ENCODE measurements around the gene CACNA1I. TPM values are rescaled to one million over a fixed set of nuclear protein-coding genes. Genes with fewer than 3 reads are reported as not detected.

CACNA1I gene
- total RNA-seq, 1 donor from 2014 or later = 0.03 TPM

- intact Hi-C loops (cut with DNase I) = no loop called here
- no peak for DNase-seq (ENCODE audit: low spot score)
These were observed 21.8 kb downstream of the CACNA1I start for GRCh38 chr22:39592081-39593065.

DNA sequence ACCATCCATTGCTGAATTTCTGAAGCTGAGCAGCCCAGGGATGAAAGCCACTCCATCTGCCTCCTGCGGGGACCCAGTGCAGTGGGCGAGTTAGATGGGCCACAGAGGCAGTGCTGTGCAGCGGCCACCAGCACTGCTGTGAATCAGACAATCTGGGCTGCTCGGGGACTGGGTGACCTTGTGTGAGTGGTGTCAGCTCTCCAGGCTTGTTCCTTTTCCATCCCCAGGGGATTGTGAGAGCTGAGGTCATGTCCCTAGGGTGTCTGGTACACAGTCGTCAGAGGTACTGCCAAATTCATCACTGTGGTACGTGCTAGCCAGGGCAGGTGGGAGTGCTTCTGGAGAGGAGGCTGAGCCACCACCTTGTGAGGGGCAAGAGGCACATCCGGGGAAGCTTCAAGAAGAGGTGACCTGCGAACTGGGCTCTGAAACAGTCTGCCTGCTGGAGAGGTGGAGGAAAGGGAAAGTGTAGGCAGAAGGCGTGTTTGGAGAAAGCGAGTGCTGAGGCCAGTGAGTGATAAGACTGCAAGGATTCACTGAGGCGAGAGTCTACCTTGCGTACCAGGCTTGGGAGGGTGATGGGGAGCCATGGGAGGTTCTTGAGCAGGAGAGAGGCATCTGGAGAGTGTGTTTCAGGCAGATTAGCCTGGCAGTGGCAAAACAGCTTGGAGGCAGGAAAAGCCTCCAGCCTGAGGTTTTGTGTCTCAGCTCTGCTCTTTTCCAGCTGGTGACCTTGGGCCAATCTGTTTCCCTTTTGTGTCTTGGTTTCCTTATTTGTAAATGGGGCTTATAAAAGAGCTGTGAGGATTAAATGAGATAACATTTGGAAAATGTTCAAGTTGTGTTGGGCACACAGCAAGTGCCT is 22.7 kb downstream of the CACNA1I start:
- no peak for DNase-seq (ENCODE audit: low spot score)
- intact Hi-C loops (cut with DNase I) = no loop called here

DNA sequence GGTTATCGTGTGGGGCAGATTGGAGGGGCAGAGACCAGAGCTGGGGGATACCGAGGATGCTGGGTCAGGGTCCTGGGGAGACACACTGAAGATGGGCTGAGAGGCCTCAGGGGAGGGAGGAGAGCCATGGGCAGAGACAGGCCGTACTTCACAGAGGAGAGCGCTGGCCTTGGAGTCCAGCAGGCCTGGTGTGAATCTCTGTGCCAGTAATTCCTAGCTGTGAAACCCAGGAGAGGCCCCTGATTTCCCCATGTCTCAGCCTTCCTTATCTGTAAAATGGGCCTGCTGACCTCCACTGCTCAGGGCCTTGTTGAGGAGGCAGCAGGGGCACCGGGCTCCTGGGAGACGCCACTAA is 23.4 kb downstream of the CACNA1I start:
- intact Hi-C loops (cut with DNase I) = no loop called here

DNA sequence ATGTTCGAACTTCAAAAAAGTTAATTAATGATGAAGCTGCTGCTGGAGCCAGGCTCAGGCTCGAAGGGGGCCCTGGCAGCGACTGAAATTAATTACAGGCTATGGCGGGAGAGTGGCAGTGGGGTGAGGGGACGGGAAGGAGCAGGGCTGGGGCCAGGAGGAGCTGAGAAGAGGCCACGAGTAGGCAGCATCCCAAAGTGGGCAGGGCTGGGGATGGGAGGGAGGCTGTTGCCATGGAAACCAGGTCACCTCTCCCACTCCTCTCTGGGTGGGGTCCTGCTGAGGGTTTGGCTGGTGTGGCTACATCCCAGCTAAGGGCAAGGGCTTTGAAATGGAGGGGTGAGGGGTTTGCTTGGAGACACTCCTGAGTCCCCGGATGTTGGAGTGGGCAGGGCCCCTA is 23.9 kb downstream of the CACNA1I start:
- intact Hi-C loops (cut with DNase I) = no loop called here
- no peak for DNase-seq (ENCODE audit: low spot score)

More for the DNA sequence above, 23.4 kb downstream of the CACNA1I start:
- no peak for DNase-seq (ENCODE audit: low spot score)

GRCh38 chr22:39595622-39596172 is 25.1 kb downstream of the CACNA1I start:
- no peak for DNase-seq (ENCODE audit: low spot score)
- intact Hi-C loops (cut with DNase I) = no loop called here

DNA sequence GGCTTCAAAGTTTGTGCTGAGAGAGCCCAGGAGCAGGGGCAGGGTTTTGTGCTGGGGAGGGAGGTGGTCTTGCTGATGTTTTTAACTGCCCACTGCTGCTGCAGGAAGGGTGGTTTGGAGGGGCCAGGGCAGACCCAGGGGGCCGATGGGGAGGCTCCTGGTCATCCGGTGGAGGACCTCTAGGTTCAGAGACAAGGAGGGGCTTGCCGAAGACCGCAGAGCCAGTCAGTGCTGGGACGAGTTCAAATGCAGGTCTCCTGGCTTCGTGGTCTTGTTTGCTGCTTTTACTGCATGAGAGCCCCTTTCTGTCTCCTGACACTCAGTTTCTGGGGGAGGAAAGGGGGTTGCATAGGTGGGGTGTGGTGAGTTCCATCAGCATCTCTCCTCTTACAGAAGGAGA is 26.0 kb downstream of the CACNA1I start:
- DNase-seq (ENCODE audit: low spot score) = no peak
- intact Hi-C loops (cut with DNase I) = no loop called here

- intact Hi-C loops (cut with DNase I) = no loop called here
- DNase-seq (ENCODE audit: low spot score) = no peak
These were observed 26.8 kb downstream of the CACNA1I start for GRCh38 chr22:39597236-39597869.

DNA sequence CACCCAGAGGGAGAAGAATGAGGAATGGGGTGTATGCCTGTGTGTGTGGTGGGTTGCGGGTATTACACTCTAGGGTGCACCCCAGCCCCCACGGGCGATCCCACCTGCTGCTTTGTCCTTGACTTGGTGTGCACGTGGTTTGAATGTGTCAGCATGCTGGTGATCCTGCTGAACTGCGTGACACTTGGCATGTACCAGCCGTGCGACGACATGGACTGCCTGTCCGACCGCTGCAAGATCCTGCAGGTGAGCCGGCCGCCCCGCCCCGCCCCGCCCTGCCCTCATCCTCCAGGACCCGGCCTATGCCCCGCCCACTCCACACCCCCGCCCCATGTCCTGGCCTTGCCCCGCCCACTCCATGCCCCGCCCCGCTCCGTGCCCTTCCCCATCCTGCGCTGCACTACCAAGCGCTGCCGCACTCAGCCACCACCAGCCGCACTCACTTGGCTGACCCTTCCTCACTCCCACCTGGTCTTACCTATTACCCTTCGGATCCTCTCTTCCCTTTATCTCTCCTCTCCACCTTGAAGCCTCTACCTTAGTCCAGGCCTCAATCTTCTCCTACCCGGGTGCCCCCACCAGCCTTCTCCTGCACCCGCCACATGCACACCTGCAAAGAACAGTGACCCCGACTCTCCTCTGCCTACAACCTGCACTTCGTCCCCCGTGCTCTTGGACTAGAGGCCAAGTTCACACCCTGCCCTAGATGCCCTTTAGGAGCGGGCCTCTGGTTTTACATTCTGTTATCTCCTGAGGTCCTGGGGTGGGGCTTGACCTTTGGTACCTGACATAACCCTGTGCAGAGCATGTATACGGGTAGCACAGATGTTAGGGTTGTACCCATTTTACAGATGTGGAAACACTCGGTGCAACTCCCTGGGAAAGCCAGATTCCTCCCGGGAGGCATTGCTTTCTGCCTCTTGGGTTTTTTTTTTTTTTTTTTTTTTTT is 27.7 kb downstream of the CACNA1I start:
- no peak for DNase-seq (ENCODE audit: low spot score)
- intact Hi-C loops (cut with DNase I) = no loop called here

DNA sequence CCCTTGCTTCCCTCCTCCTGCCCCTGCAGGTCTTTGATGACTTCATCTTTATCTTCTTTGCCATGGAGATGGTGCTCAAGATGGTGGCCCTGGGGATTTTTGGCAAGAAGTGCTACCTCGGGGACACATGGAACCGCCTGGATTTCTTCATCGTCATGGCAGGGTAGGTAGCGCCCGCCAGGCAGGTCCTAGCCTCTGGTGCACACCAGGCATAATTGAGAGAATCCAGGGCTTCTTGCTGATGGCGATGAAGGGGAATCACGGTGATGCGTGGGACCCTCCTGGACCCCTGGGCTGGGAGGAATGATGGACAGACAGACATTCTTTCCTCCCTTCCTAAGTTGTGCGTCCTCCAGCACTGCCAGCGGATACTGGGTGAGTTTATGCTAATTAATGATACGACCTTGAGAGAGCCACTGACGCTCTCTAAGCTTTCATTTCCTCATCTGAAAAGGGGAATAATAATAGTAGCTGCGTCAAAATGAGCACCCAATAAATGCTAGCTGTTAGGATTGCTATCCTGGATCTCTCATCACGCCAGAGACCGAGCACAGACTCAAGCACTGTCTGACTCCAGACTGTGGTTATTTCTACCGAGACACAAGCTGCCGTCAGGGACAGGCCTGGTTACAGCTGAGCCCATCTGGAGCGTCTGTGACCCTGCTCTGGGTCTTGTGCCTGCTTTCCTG is 30.1 kb downstream of the CACNA1I start:
- intact Hi-C loops (cut with DNase I) = no loop called here
- DNase-seq (ENCODE audit: low spot score) = no peak

GRCh38 chr22:39601180-39601535 is 30.6 kb downstream of the CACNA1I start:
- DNase-seq (ENCODE audit: low spot score) = no peak
- intact Hi-C loops (cut with DNase I) = no loop called here

GRCh38 chr22:39603345-39603744 is 32.8 kb downstream of the CACNA1I start:
- intact Hi-C loops (cut with DNase I) = no loop called here
- DNase-seq (ENCODE audit: low spot score) = no peak

GRCh38 chr22:39610246-39610645 is 39.7 kb downstream of the CACNA1I start:
- intact Hi-C loops (cut with DNase I) = no loop called here
- no peak for DNase-seq (ENCODE audit: low spot score)

DNA sequence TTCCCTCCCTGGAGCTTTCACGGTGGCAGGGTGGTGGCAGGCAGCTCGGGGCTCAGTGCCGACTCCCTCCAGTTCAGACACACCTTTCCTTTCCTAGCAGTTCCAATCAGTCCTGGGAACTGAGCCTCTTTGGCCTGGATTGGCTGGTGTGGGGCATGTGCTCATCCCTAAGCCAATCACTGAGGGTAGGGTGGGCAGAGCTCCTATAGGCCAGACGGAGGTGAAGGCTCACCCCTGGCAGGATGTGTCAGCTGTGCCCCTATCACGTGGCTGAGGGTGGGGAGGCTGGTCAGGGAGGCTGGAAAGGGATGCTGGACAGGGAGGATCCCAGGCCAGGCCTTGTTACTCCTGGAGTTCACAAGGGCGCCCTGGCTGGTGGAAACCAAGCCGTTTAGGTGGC is 40.2 kb downstream of the CACNA1I start:
- DNase-seq (ENCODE audit: low spot score) = no peak
- intact Hi-C loops (cut with DNase I) = no loop called here

DNA sequence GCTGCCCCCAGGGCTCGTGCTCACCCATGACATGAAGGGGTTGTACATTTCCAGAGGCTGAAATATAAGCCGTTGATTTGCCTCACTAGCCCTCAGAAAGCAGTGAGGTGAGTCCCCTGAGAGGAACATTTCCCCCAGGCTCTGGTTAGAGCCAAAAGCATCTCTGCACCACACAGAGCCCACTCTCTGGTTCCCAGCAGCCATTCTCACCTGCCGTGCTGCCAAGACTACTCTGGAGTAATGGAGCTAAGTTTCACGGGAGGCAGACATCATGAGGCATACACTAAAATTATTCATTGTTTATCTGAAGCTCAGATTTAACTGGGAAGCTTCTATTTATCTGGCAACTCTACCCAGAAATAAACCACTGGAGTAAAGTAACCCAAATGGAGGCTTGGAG is 40.8 kb downstream of the CACNA1I start:
- intact Hi-C loops (cut with DNase I) = no loop called here
- no peak for DNase-seq (ENCODE audit: low spot score)

DNA sequence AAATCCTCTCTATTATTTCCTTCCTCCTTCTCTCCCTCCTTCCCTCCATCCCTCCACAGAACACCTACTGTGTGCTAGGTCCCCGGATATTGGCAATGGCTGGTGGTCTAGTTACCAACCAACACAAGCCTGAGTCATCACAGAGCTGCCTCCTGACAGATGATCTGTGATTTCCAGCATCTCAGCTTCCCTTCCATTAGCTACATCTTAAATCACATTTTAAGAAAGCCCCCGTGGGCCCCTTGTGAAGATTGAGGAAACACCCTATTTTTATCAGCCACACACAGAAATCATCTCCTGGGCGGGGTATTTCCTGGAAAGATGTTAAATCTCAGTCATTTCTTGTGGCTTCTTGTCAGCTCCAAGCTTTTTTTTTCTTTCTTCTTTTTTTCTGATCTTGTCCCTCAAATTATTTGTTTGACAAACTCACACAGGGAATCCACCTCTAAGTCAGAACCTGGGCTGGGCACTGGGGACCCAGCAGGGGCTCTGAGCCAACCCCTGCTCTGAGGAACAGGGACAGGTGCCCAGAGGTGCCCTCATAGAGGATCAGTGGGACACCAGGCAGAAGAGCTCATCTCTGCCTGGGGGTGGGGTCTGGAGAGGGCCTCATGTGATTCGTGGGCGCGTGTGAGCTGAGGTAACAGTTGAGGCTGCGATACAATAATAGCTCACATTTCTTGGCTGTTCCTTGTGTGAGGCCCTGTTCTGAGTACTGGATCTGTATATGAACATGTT is 42.4 kb downstream of the CACNA1I start:
- intact Hi-C loops (cut with DNase I) = no loop called here
- DNase-seq (ENCODE audit: low spot score) = no peak

- no peak for DNase-seq (ENCODE audit: low spot score)
- intact Hi-C loops (cut with DNase I) = no loop called here
These were observed 43.0 kb downstream of the CACNA1I start for GRCh38 chr22:39613549-39613921.

- no peak for DNase-seq (ENCODE audit: low spot score)
- intact Hi-C loops (cut with DNase I) = no loop called here
These were observed 43.9 kb downstream of the CACNA1I start for GRCh38 chr22:39614442-39614841.

GRCh38 chr22:39616051-39616450 is 45.5 kb downstream of the CACNA1I start:
- intact Hi-C loops (cut with DNase I) = no loop called here
- no peak for DNase-seq (ENCODE audit: low spot score)

All from cardiac septum (tissue), 1 donor.